K562 (cell line): Measurements from ENCODE around the gene PLXNB3.

Experiments
- BDP1 ChIP-seq: IDR thresholded peaks from 3 replicates; pipeline ENCODE4 v1.6.1; 2011; ENCODE audit not compliant: insufficient read length, insufficient read depth
- CREB1 ChIP-seq, 2 experiments: sonication (generic) in 1 of 2; formaldehyde crosslinking in 1 of 2; IDR thresholded peaks; 2 replicates each; pipeline versions ENCODE4 v1.6.1 to v1.8.0; 2012 to 2022; ENCODE audit warnings: inconsistent platforms in 1 of 2, mild to moderate bottlenecking in 1 of 2, missing genetic modification reagents in 1 of 2, moderate library complexity in 1 of 2
- CTBP1 ChIP-seq: fragments of 450-650 bp; IDR thresholded peaks from 2 replicates; pipeline ENCODE4 v1.6.1; 2016; ENCODE audit warnings: borderline replicate concordance
- EZH2 ChIP-seq: IDR thresholded peaks from 2 replicates; pipeline ENCODE4 v1.6.1; 2012; ENCODE audit warnings: low read depth, mild to moderate bottlenecking, inconsistent platforms, low read length, borderline replicate concordance
- FOXJ3 ChIP-seq: sonication (generic); formaldehyde crosslinking; IDR thresholded peaks from 2 replicates; pipeline ENCODE4 v1.4.0; 2020; ENCODE audit warnings: mild to moderate bottlenecking, missing genetic modification reagents
- JUND ChIP-seq, 2 experiments: IDR thresholded peaks; 2 replicates in 1 of 2; 3 replicates in 1 of 2; pipeline ENCODE4 v1.6.1; 2011; ENCODE audit warnings: borderline replicate concordance in 2 of 2, low read depth in 2 of 2, low read length in 2 of 2, improper control_type of control experiment in 1 of 2, missing biosample characterization in 1 of 2, missing genetic modification characterization in 1 of 2, missing genetic modification reagents in 1 of 2
- NR1H2 ChIP-seq: sonication (generic); formaldehyde crosslinking; IDR thresholded peaks from 2 replicates; pipeline ENCODE4 v1.4.0; 2020; ENCODE audit warnings: mild to moderate bottlenecking, missing genetic modification reagents
- ZC3H11A ChIP-seq: IDR thresholded peaks from 2 replicates; pipeline ENCODE4 v1.6.1; 2012; ENCODE audit warnings: low read depth, low read length, improper control_type of control experiment
- ZNF431 ChIP-seq: sonication (generic); formaldehyde crosslinking; IDR thresholded peaks from 2 replicates; pipeline ENCODE4 v1.8.0; 2022; ENCODE audit warnings: mild to moderate bottlenecking, missing genetic modification reagents
- TF ChIP-seq, protein P1 (sequence below), 3 experiments: IDR thresholded peaks in 2 of 3; conservative IDR thresholded peaks in 1 of 3; 2 replicates each; pipeline ENCODE4 v1.5.1; 2011 to 2012; ENCODE audit warnings: low read length in 3 of 3, mild to moderate bottlenecking in 3 of 3, control low read depth in 2 of 3, improper control_type of control experiment in 1 of 3, inconsistent platforms in 1 of 3, low read depth in 1 of 3, mixed read lengths in 1 of 3, moderate library complexity in 1 of 3; ENCODE audit not compliant: insufficient read depth in 2 of 3
- TF ChIP-seq, protein P2 (sequence below): fragments of 250-450 bp; sonication (Bioruptor Pico); IDR thresholded peaks from 2 replicates; pipeline ENCODE4 v1.4.0; 2020; ENCODE audit warnings: borderline replicate concordance
- TF ChIP-seq, protein P3 (sequence below): fragments of 450-650 bp; IDR thresholded peaks from 2 replicates; pipeline ENCODE4 v1.6.1; 2017; ENCODE audit warnings: mild to moderate bottlenecking, moderate library complexity

DNA sequence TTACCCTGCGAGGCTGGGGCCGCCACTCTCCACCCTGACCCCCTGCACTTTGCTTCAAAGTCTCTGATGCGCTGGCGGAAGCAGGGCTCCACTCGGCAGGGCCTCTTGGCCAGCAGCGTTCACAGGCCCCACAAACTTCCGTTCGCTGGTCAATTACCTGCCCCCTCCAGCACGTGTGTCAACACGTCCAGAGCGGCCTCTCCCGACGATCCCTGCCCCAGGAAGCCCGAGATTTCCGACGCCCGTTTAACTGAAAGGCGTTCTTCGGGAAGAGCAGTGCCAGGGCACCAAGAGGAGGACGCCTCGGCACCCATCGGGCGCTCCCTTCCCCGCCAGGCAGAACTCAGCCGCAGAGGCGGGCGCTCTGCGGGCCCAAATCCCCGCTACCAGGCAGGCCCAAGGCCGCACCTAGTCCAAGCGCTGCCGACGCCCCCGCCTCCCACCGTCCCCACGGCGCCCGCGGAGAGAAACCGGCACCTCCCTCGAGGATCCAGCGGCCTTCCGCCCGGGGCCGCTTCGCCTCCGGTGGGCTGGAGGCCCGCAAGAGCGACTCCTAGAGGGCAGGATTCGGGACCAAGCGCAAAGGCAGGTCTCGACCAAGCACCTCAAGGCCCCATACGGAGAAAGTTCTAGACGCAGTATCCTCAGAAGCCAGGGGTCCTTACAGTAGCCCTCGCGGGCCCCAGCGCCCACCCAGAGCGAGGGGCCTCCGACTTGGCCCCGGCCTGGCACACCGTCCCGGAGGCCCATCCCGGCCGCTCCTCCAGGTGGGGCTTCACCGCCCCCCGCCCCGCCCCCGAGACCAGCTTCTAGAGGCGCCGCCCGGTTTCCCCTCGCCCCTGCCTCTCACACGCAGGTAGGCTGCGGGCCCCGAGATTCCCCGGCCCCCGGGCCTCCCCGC is 40.4 kb upstream of the PLXNB3 start:
- TF ChIP-seq ZC3H11A: no peak
- no peak for TF ChIP-seq EZH2
- no peak for TF ChIP-seq FOXJ3 (CRISPR knock-in tag)
- TF ChIP-seq CTBP1: no peak
- TF ChIP-seq, protein P1, sequence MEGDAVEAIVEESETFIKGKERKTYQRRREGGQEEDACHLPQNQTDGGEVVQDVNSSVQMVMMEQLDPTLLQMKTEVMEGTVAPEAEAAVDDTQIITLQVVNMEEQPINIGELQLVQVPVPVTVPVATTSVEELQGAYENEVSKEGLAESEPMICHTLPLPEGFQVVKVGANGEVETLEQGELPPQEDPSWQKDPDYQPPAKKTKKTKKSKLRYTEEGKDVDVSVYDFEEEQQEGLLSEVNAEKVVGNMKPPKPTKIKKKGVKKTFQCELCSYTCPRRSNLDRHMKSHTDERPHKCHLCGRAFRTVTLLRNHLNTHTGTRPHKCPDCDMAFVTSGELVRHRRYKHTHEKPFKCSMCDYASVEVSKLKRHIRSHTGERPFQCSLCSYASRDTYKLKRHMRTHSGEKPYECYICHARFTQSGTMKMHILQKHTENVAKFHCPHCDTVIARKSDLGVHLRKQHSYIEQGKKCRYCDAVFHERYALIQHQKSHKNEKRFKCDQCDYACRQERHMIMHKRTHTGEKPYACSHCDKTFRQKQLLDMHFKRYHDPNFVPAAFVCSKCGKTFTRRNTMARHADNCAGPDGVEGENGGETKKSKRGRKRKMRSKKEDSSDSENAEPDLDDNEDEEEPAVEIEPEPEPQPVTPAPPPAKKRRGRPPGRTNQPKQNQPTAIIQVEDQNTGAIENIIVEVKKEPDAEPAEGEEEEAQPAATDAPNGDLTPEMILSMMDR (IDR thresholded peaks at IDR 0.05 in 2 of 3, conservative IDR thresholded peaks at IDR 0.05 in 1 of 3; ENCODE audit: insufficient read depth in 2 of 3, low read depth in 1 of 3, low read length in 3 of 3): peak; percentile 57 to 67 (median 62)
- TF ChIP-seq, protein P2, sequence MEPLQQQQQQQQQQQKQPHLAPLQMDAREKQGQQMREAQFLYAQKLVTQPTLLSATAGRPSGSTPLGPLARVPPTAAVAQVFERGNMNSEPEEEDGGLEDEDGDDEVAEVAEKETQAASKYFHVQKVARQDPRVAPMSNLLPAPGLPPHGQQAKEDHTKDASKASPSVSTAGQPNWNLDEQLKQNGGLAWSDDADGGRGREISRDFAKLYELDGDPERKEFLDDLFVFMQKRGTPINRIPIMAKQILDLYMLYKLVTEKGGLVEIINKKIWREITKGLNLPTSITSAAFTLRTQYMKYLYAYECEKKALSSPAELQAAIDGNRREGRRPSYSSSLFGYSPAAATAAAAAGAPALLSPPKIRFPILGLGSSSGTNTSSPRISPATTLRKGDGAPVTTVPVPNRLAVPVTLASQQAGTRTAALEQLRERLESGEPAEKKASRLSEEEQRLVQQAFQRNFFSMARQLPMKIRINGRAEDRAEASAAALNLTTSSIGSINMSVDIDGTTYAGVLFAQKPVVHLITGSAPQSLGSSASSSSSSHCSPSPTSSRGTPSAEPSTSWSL (CRISPR knock-in tag): no peak
- no peak for TF ChIP-seq ZNF431 (CRISPR knock-in tag)
- no peak for TF ChIP-seq NR1H2 (CRISPR knock-in tag)
- no peak for TF ChIP-seq BDP1
- no peak for TF ChIP-seq JUND (IDR thresholded peaks at IDR 0.05; ENCODE audit: borderline replicate concordance, low read depth, low read length)
- no peak for TF ChIP-seq JUND (tag; IDR thresholded peaks at IDR 0.05; ENCODE audit: borderline replicate concordance, low read depth, low read length)
- TF ChIP-seq, protein P3, sequence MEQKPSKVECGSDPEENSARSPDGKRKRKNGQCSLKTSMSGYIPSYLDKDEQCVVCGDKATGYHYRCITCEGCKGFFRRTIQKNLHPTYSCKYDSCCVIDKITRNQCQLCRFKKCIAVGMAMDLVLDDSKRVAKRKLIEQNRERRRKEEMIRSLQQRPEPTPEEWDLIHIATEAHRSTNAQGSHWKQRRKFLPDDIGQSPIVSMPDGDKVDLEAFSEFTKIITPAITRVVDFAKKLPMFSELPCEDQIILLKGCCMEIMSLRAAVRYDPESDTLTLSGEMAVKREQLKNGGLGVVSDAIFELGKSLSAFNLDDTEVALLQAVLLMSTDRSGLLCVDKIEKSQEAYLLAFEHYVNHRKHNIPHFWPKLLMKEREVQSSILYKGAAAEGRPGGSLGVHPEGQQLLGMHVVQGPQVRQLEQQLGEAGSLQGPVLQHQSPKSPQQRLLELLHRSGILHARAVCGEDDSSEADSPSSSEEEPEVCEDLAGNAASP: no peak
- TF ChIP-seq CREB1 (IDR thresholded peaks at IDR 0.05): no peak
- no peak for TF ChIP-seq CREB1 (CRISPR knock-in tag; IDR thresholded peaks at IDR 0.05)
